HepG2 (cell line): ENCODE results near the gene AP1M1. TPM values are rescaled to one million over a fixed set of nuclear protein-coding genes. Genes with fewer than 3 reads are reported as not detected.

Experiments used
- ATAC-seq: fragments of 200-7000 bp; cut with Tn5 transposase; 3 replicates; pipeline ENCODE4 v1.9.1; 2020; ENCODE audit warnings: mild to moderate bottlenecking, moderate library complexity
- BruUV-seq: library from RNA; stranded (reverse); fragments of 400-500 nt; replicated peaks from 2 replicates; lab custom pipeline; 2021; lab: Mats Ljungman, UMichigan
- CTCF ChIA-PET: fragments of 300-600 bp; formaldehyde crosslinking; extraction: SDS; loops from one replicate; lab custom pipeline; 2021; ENCODE audit warnings: low total read pairs, inconsistent platforms, low intra/inter-chr PET ratio; lab: Yijun Ruan, JAX
- POLR2A ChIA-PET: fragments of 350-600 bp; sonication (Branson Sonifier 250); formaldehyde crosslinking; loops from one replicate; lab custom pipeline; 2020; ENCODE audit warnings: antibody characterized with exemption, inconsistent platforms; lab: Yijun Ruan, JAX
- DNase-seq: peaks from one replicate; pipeline ENCODE4 v3.0.0-alpha.2; 2015; ENCODE audit warnings: low spot score
- FAIRE-seq: peaks from 3 replicates; lab custom pipeline; 2011; peaks lifted over from hg19 to GRCh38; lab: Jason Lieb, UNC
- H2AFZ ChIP-seq: one replicate; pipeline ENCODE4 v1.6.1; 2011; ENCODE audit warnings: low read length, inconsistent platforms
- H3K27ac ChIP-seq: fragments of 300-600 bp; 3 replicates; pipeline ENCODE4 v1.8.0; 2011; ENCODE audit warnings: mixed run types, mild to moderate bottlenecking, mixed read lengths, low read length, inconsistent platforms; ENCODE audit not compliant: insufficient read depth; ENCODE audit errors: extremely low read length
- H3K27me3 ChIP-seq, 2 experiments: fragments of 200-600 bp in 1 of 2; 2 replicates in 1 of 2; 3 replicates in 1 of 2; pipeline versions ENCODE4 v1.6.0 to v1.8.0; 2011; ENCODE audit warnings: low read length in 2 of 2, mild to moderate bottlenecking in 2 of 2, moderate library complexity in 2 of 2, inconsistent platforms in 1 of 2; ENCODE audit not compliant: insufficient read depth in 2 of 2, control insufficient read depth in 1 of 2
- H3K36me3 ChIP-seq, 2 experiments: fragments of 200-600 bp in 1 of 2; replicated peaks in 1 of 2; 2 replicates in 1 of 2; 3 replicates in 1 of 2; pipeline versions ENCODE4 v1.5.1 to v1.8.0; 2011; ENCODE audit warnings: low read length in 2 of 2, inconsistent platforms in 1 of 2; ENCODE audit not compliant: insufficient read depth in 2 of 2, control insufficient read depth in 1 of 2
- H3K4me1 ChIP-seq: 2 replicates; pipeline ENCODE4 v1.5.1; 2012; ENCODE audit warnings: low read length, inconsistent platforms; ENCODE audit not compliant: insufficient read depth
- H3K4me2 ChIP-seq: 2 replicates; pipeline ENCODE4 v1.6.0; 2011; ENCODE audit warnings: low read depth, low read length, inconsistent platforms
- H3K4me3 ChIP-seq, 3 experiments: fragments of 200-600 bp in 1 of 3; sonication (generic), shearing (Covaris generic) in 1 of 3; replicated peaks in 1 of 3; 2 replicates each; pipeline ENCODE4 v1.5.1; 2011 to 2016; ENCODE audit warnings: low read length in 3 of 3, inconsistent platforms in 2 of 3, low read depth in 2 of 3, mild to moderate bottlenecking in 2 of 3, control low read depth in 1 of 3, mixed read lengths in 1 of 3; ENCODE audit not compliant: insufficient read depth in 1 of 3
- H3K79me2 ChIP-seq: one replicate; pipeline ENCODE4 v1.6.1; 2011; ENCODE audit warnings: low read length, inconsistent platforms; ENCODE audit not compliant: insufficient read depth
- H3K9ac ChIP-seq: 2 replicates; pipeline ENCODE4 v1.6.0; 2011; ENCODE audit warnings: mild to moderate bottlenecking, low read depth, low read length, inconsistent platforms; ENCODE audit not compliant: insufficient read depth
- H3K9me3 ChIP-seq: 2 replicates; pipeline ENCODE4 v1.5.1; 2012; ENCODE audit warnings: mild to moderate bottlenecking, low read length
- H4K20me1 ChIP-seq: 2 replicates; pipeline ENCODE4 v1.6.0; 2011; ENCODE audit warnings: inconsistent platforms, mild to moderate bottlenecking, low read length, moderate library complexity; ENCODE audit not compliant: insufficient read depth
- AKNA ChIP-seq: sonication (generic); formaldehyde crosslinking; IDR thresholded peaks from 2 replicates; pipeline ENCODE4 v1.4.0; 2020; ENCODE audit warnings: missing genetic modification reagents, borderline replicate concordance
- HNRNPK ChIP-seq: fragments of 200-400 bp; formaldehyde crosslinking; IDR thresholded peaks from 2 replicates; pipeline ENCODE4 v1.6.1; 2018; ENCODE audit warnings: low read length, low read depth, moderate library complexity, mild to moderate bottlenecking; ENCODE audit not compliant: poor library complexity, severe bottlenecking
- NPAS2 ChIP-seq: sonication (generic); formaldehyde crosslinking; IDR thresholded peaks from 2 replicates; pipeline ENCODE4 v1.8.0; 2022; ENCODE audit warnings: mild to moderate bottlenecking, missing genetic modification reagents, borderline replicate concordance
- RBM39 ChIP-seq: fragments of 200-400 bp; formaldehyde crosslinking; IDR thresholded peaks from one replicate; pipeline ENCODE4 v1.6.1; 2018; ENCODE audit warnings: antibody characterized with exemption, mild to moderate bottlenecking, low read depth, low read length; ENCODE audit not compliant: poor library complexity, severe bottlenecking
- SNAI1 ChIP-seq: sonication (generic); formaldehyde crosslinking; IDR thresholded peaks from 2 replicates; pipeline ENCODE4 v1.5.0; 2020; ENCODE audit warnings: mild to moderate bottlenecking, missing genetic modification reagents, borderline replicate concordance
- ZZZ3 ChIP-seq: sonication (generic); formaldehyde crosslinking; IDR thresholded peaks from 2 replicates; pipeline ENCODE4 v1.4.0; 2020; ENCODE audit warnings: missing genetic modification reagents, mild to moderate bottlenecking, borderline replicate concordance
- WGBS: methylation state at CpG from one replicate; pipeline ENCODE4 v1.1.6; 2017; ENCODE audit warnings: low lambda C conversion rate; 5-methylcytosine and 5-hydroxymethylcytosine counted together
- in situ Hi-C: cut with HindIII; loops from 2 replicates; pipeline ENCODE4 v1.10.0; 2017; ENCODE audit warnings: low pct_unique_long_range_greater_than_20kb; ENCODE audit not compliant: extremely low pct_ligation_motif_present
- intact Hi-C: fragments of 100-400 bp; cut with micrococcal nuclease; formaldehyde crosslinking; loops from one replicate; pipeline ENCODE4 v1.10.0; 2022; ENCODE audit not compliant: unreplicated experiment
- polyA plus RNA-seq, 8 experiments: library from polyadenylated mRNA; depleted of rRNA in 3 of 8; stranded (reverse) in 7 of 8; unstranded in 1 of 8; fragments of >200 nt; fragmentation: Illumina TruSeq in 4 of 8; extraction: Trizol in 4 of 8; gene quantifications; 2 replicates each; pipeline versions ENCODE4 v1.2.1 to v1.2.3, GENCODE V29; 2011 to 2016; ENCODE audit warnings: low read depth in 4 of 8, missing spikeins in 1 of 8, mixed read lengths in 1 of 8; ENCODE audit not compliant: insufficient read depth in 1 of 8
- total RNA-seq, 5 experiments: library from RNA; depleted of rRNA; stranded (reverse); fragments of >200 nt; fragmentation: Illumina TruSeq; extraction: Trizol; gene quantifications; 2 replicates each; pipeline ENCODE4 v1.2.3, GENCODE V29; 2016; ENCODE audit warnings: low read depth in 1 of 5
- TF ChIP-seq, protein P1 (sequence below): IDR thresholded peaks from 2 replicates; pipeline ENCODE4 v1.6.1; 2016; ENCODE audit warnings: missing compliant biosample characterization, missing genetic modification reagents, borderline replicate concordance

The AP1M1 gene
- total and polyA plus RNA-seq, 2 of the 13 experiments (the other 11 are each of a cell fraction or from before 2014, with no cell fraction given) = 34.4 to 46.1 TPM

GRCh38 chr19:16153582-16154336 is 44.0 kb upstream of the AP1M1 start (continued):
- no peak for TF ChIP-seq AKNA (CRISPR knock-in tag)
- no peak for TF ChIP-seq SNAI1 (CRISPR knock-in tag)

- Histone ChIP-seq H3K27ac (no peak overlapping the region), H3K4me2 (no peak overlapping the region), H3K9me3 (no peaks in the 10 kb centered on the region), H4K20me1 (no peaks in the 10 kb centered on the region), H3K27me3 (no peaks in the 10 kb centered on the region), H3K79me2 (no peaks in the 10 kb centered on the region), H3K4me1 (no peaks in the 10 kb centered on the region), H3K36me3 (no peaks in the 10 kb centered on the region; a peak in 1 of 5 replicates), H3K4me3 (no peak overlapping the region), H3K9ac (no peak overlapping the region), H2AFZ (no peak overlapping the region)
- WGBS = 89% methylated on average over 7 of the region's 8 CpGs
- no peak for FAIRE-seq
- ChIA-PET POLR2A (no interaction called here), CTCF (no interaction called here)
- ATAC-seq = no peak
- intact Hi-C loops = no loop called here
- no peak for DNase-seq
- no TSS peak for BruUV-seq
- TF ChIP-seq HNRNPK (no peak), ZZZ3 (CRISPR knock-in tag) (no peak), NPAS2 (no peak), RBM39 (no peak)
- TF ChIP-seq, protein P1, sequence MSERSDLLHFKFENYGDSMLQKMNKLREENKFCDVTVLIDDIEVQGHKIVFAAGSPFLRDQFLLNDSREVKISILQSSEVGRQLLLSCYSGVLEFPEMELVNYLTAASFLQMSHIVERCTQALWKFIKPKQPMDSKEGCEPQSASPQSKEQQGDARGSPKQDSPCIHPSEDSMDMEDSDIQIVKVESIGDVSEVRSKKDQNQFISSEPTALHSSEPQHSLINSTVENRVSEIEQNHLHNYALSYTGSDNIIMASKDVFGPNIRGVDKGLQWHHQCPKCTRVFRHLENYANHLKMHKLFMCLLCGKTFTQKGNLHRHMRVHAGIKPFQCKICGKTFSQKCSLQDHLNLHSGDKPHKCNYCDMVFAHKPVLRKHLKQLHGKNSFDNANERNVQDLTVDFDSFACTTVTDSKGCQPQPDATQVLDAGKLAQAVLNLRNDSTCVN = no peak
- in situ Hi-C loops = loop anchor here (25.0 kb wide), 1 partner anchor 517 kb away; the partner anchor contains the start of gene CYP4F3
These were observed 43.2 kb upstream of the AP1M1 start for GRCh38 chr19:16154557-16154956.
